Activated naive CD8-positive, alpha-beta T cell (primary cell): Measurements from ENCODE around the gene IPO13.
A peak's percentile ranks its signal among the peaks of the same experiment; 100 is the strongest.

ENCODE experiments used
- H3K27ac Mint-ChIP-seq: one replicate; pipeline ENCODE4 v1.8.0; 2021; ENCODE audit warnings: mixed read lengths
- H3K27me3 Mint-ChIP-seq: one replicate; pipeline ENCODE4 v1.8.0; 2021; ENCODE audit warnings: mixed read lengths
- H3K36me3 Mint-ChIP-seq: one replicate; pipeline ENCODE4 v1.8.0; 2021; ENCODE audit warnings: mixed read lengths
- H3K4me1 Mint-ChIP-seq: one replicate; pipeline ENCODE4 v1.8.0; 2021; ENCODE audit warnings: low read depth, mixed read lengths
- H3K4me3 Mint-ChIP-seq: one replicate; pipeline ENCODE4 v1.8.0; 2021; ENCODE audit warnings: mild to moderate bottlenecking, mixed read lengths
- H3K9me3 Mint-ChIP-seq: one replicate; pipeline ENCODE4 v1.8.0; 2021; ENCODE audit warnings: low read depth, mixed read lengths

The IPO13 gene

GRCh38 chr1:43971336-43971980 lies 24.7 kb downstream of the IPO13 start:
- Mint-ChIP-seq H3K27me3 (no peaks in the 10 kb centered on the region), H3K27ac (no peak overlapping the region), H3K4me3 (peak overlapping the region; percentile 97), H3K9me3 (no peaks in the 10 kb centered on the region), H3K4me1 (peaks cover 36% of the 10 kb centered on the region), H3K36me3 (peaks cover 22% of the 10 kb centered on the region)

GRCh38 chr1:43973981-43974442 lies 27.3 kb downstream of the IPO13 start:
- Mint-ChIP-seq H3K27ac (peak overlapping the region; percentile 97), H3K4me3 (peak overlapping the region; percentile 89), H3K36me3 (peaks cover 28% of the 10 kb centered on the region), H3K27me3 (no peaks in the 10 kb centered on the region), H3K9me3 (no peaks in the 10 kb centered on the region), H3K4me1 (peaks cover 58% of the 10 kb centered on the region)

DNA sequence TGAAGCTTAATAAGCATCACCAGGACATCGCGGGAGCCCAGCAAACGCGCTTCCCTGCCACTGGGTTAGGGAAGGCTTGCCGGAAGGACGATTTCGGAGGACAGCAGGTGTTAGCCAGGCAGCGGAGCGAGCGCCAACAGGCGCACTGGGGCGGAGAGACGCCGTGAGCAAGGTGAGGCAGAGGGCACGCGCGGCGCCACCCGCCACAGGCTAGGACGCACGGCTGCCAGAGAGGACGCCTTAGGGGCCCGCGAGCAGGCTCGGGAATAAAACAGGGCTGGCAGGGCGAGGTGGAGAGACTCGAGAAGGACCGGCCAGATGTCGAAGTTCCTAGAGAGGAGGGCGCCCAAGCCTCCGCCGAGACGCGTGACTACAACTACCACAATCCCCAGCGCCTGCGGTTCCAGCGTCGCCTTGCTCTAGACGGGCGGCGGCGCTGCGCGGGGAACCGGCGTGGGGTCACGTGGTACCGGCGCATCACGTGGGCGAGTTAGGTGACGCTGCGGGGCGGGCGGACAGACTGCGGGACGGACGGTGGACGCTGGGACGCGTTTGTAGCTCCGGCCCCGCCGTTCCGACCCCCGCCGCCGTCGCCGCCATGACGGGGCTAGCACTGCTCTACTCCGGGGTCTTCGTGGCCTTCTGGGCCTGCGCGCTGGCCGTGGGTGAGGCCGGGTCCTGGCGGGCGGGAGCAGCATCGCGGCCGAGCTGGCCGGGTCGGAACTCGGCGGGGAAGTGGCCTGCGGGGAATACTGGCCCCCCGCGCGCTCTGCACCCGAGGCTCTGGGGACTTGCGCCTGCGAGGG lies 27.9 kb downstream of the IPO13 start, which contains the start of gene ATP6V0B:
Gene ATP6V0B (plus strand): TSS at position 518 of the 806 bp plus-strand sequence. CDS start 81 bp downstream, at position 599.
- Mint-ChIP-seq H3K4me1 (peaks cover 56% of the 10 kb centered on the region), H3K9me3 (no peaks in the 10 kb centered on the region), H3K27ac (peak within 1 kb of the TSS; percentile 97), H3K27me3 (no peaks in the 10 kb centered on the region), H3K4me3 (peak within 1 kb of the TSS; percentile 89), H3K36me3 (peaks cover 28% of the 10 kb centered on the region)

- Mint-ChIP-seq H3K9me3 (no peaks in the 10 kb centered on the region), H3K4me3 (peak overlapping the region; percentile 89), H3K27me3 (no peaks in the 10 kb centered on the region), H3K4me1 (peaks cover 56% of the 10 kb centered on the region), H3K36me3 (peaks cover 26% of the 10 kb centered on the region), H3K27ac (peak overlapping the region; percentile 79)
Observed at GRCh38 chr1:43975249-43975961, 28.7 kb downstream of the IPO13 start.

DNA sequence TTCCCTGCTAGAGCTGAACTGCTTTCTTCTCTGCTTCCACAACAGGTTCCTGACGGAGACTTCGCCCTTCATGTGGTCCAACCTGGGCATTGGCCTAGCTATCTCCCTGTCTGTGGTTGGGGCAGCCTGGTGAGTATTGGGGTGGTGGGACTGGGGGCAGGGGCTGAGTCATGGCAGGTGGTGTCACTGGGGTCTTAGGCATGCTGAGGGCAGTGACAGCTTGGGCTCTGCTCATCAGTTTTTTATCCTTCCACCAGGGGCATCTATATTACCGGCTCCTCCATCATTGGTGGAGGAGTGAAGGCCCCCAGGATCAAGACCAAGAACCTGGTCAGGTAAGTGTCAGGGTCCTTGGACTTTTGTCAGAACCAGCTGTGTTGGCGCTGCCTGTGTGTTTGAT lies 29.3 kb downstream of the IPO13 start:
- H3K4me3 Mint-ChIP-seq: peak overlapping the region; percentile 89
- no peaks in the 10 kb centered on the region for H3K9me3 Mint-ChIP-seq
- peaks cover 26% of the 10 kb centered on the region for H3K36me3 Mint-ChIP-seq
- peak overlapping the region; percentile 79 for H3K27ac Mint-ChIP-seq
- no peaks in the 10 kb centered on the region for H3K27me3 Mint-ChIP-seq
- H3K4me1 Mint-ChIP-seq: peaks cover 55% of the 10 kb centered on the region

DNA sequence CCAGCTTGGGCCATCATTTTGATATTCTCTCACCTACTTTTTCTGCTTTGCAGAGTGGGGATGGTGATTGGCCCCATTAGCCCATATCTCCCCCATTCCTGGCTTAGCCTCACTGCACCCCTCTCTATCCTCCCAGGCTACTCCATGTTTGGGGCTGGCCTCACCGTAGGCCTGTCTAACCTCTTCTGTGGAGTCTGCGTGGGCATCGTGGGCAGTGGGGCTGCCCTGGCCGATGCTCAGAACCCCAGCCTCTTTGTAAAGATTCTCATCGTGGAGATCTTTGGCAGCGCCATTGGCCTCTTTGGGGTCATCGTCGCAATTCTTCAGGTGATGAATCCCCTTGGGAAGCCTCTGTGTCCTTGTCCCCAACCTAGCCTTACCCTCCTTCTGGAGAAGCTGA lies 30.1 kb downstream of the IPO13 start:
- Mint-ChIP-seq H3K4me1 (peaks cover 53% of the 10 kb centered on the region), H3K27ac (no peak overlapping the region), H3K9me3 (no peaks in the 10 kb centered on the region), H3K27me3 (no peaks in the 10 kb centered on the region), H3K36me3 (peaks cover 26% of the 10 kb centered on the region), H3K4me3 (peak overlapping the region; percentile 89)

DNA sequence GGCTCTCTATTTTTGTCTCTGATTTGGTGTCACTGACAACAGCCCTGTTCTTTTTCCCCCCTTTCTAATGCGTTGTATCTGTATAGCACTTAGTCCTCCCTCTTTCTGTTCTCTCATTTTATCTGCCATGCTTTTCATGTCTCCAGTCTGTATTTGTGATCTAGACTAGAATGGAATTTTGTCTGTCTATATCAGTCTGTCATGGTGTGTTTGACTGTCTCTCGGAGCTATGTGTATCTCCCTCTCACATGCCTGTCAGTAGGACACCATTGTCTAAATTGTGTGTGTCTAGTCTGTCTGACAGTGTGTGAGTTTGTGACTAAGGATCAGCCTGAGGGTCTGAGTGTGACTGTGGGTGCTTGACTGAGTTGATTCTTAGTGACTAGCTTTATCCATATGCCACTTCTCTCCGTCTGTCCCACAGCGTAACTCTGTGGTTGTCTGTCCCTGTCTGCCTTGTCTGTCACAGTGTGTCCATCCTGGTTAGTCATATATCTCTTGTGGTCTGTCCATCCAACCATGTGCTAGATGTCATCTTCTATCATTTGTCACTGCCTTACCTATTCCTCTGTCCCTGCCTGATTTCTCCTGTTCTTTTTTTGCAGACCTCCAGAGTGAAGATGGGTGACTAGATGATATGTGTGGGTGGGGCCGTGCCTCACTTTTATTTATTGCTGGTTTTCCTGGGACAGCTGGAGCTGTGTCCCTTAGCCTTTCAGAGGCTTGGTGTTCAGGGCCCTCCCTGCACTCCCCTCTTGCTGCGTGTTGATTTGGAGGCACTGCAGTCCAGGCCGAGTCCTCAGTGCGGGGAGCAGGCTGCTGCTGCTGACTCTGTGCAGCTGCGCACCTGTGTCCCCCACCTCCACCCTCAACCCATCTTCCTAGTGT lies 30.9 kb downstream of the IPO13 start:
- H3K4me1 Mint-ChIP-seq: peaks cover 53% of the 10 kb centered on the region
- H3K27me3 Mint-ChIP-seq: no peaks in the 10 kb centered on the region
- no peaks in the 10 kb centered on the region for H3K9me3 Mint-ChIP-seq
- no peak overlapping the region for H3K27ac Mint-ChIP-seq
- peak overlapping the region; percentile 89 for H3K4me3 Mint-ChIP-seq
- H3K36me3 Mint-ChIP-seq: peaks cover 29% of the 10 kb centered on the region

GRCh38 chr1:43978264-43978550 lies 31.5 kb downstream of the IPO13 start:
- Mint-ChIP-seq H3K9me3 (no peaks in the 10 kb centered on the region), H3K27me3 (no peaks in the 10 kb centered on the region), H3K4me3 (peak overlapping the region; percentile 89), H3K27ac (no peak overlapping the region), H3K4me1 (peaks cover 50% of the 10 kb centered on the region), H3K36me3 (peaks cover 25% of the 10 kb centered on the region)

GRCh38 chr1:43978551-43979260 lies 32.0 kb downstream of the IPO13 start, which contains the start of gene B4GALT2:
Gene B4GALT2 (plus strand): TSS chr1:43979210. CDS start chr1:43981161, 1,951 bp downstream.
- Mint-ChIP-seq H3K36me3 (peaks cover 20% of the 10 kb centered on the region), H3K4me1 (peaks cover 46% of the 10 kb centered on the region), H3K27ac (peak within 1 kb of the TSS; percentile 80), H3K9me3 (no peaks in the 10 kb centered on the region), H3K4me3 (peak within 1 kb of the TSS; percentile 93), H3K27me3 (no peaks in the 10 kb centered on the region)

DNA sequence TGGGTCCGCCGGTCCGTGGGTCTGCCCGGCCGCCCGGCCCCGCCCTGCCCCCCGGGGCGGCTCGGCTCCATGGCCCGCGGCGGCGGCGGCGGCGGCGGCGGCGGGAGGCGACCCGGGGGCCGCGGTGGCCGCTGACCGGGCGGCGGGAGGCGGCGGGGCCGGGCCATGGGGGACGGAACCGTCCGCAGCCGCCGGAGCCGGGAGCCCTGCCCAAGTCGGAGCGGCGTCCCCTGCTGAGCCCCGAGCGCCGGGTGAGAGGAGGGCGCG lies 32.4 kb downstream of the IPO13 start:
- H3K4me1 Mint-ChIP-seq: peaks cover 41% of the 10 kb centered on the region
- no peaks in the 10 kb centered on the region for H3K27me3 Mint-ChIP-seq
- H3K4me3 Mint-ChIP-seq: no peak overlapping the region
- H3K9me3 Mint-ChIP-seq: no peaks in the 10 kb centered on the region
- peaks cover 16% of the 10 kb centered on the region for H3K36me3 Mint-ChIP-seq
- no peak overlapping the region for H3K27ac Mint-ChIP-seq

DNA sequence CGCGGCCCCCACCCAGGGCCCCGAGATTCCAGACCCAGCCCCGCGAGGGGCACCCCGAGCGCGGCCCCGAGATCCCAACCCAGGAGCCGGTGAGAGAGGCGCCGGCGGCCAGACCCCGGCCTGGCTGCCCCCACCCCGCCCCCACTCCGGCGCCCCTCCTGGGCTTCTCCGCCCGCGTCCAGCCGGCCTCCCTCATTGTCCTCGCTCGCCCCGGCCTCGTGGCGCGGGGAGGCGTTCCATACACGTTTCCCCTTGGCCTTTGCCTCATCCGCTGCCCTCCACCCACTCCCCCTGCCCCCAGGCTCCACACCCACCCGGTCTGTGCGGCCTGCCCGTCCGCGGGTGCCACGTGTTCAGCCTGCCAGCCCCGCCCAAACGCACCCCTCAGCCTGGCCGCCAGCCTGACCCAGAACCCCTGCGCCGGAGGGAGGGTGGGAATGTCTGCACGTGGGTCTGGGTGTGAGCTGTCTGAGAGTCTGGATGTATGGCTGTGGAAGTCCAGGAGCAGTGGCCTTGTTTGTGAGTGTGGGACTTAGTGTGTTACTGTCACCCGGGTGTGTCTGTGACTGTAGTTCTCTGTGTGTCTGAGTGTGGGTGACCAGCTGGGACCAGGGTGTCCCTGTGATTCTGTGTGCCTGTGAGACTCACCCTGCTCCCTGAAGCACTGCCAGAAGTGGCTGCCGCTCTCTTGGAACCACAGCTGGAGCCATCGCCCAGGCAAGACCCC lies 32.9 kb downstream of the IPO13 start:
- peak overlapping the region; percentile 80 for H3K27ac Mint-ChIP-seq

DNA sequence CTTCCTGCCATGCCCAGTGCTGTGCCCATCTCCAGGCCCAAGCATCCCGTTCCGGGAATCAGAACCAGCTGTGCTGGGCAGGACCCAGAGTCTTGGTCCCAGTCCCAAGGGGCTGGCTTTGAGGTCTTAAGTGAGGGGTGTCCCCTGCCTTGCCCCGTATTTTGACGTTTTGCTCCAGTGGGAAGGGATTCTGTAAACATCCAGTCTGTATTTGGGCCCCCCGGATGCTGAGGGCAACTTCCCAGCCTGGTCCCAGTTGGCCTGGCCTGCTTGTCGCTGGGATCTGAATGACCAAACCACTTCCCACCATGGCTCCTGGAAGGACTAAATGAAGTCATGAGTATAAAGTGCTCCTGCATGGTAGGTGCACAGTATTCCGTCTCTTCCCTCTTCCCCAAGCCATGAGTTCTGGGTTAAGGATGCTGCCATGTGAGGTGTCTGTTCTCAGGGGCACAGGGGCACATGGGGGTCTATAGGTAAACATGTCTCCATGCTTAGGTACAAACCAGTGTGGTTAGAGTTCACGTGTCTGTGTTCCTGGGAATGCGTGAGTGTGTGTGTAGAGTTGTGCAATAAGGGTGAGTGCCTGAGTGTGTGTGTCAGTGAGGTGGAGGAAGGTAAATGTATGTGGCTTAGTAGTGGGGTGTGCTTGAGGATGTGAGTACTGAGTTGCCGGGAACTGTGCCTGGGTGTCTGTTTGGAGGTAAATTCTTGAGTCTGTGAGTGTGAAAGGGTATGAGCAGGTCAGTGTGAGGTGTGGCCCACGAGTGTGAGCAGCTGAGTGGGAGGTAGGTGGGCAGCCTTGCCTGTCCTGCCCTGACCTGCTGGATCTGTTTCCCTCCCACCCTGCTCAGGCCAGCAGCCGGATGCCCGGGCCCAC lies 33.7 kb downstream of the IPO13 start:
- Mint-ChIP-seq H3K27ac (peak overlapping the region; percentile 80), H3K4me3 (peak overlapping the region; percentile 93), H3K27me3 (no peaks in the 10 kb centered on the region), H3K36me3 (peaks cover 16% of the 10 kb centered on the region), H3K4me1 (peaks cover 38% of the 10 kb centered on the region), H3K9me3 (no peaks in the 10 kb centered on the region)

More for the DNA sequence above, 32.9 kb downstream of the IPO13 start:
- H3K4me3 Mint-ChIP-seq: peak overlapping the region; percentile 93
- H3K4me1 Mint-ChIP-seq: peaks cover 38% of the 10 kb centered on the region
- no peaks in the 10 kb centered on the region for H3K9me3 Mint-ChIP-seq
- peaks cover 16% of the 10 kb centered on the region for H3K36me3 Mint-ChIP-seq
- H3K27me3 Mint-ChIP-seq: no peaks in the 10 kb centered on the region

- Mint-ChIP-seq H3K27me3 (no peaks in the 10 kb centered on the region), H3K36me3 (peaks cover 16% of the 10 kb centered on the region)
Observed at GRCh38 chr1:43981135-43981491, 34.4 kb downstream of the IPO13 start.

More at GRCh38 chr1:43981135-43981491, 34.4 kb downstream of the IPO13 start:
- H3K4me1 Mint-ChIP-seq: peaks cover 34% of the 10 kb centered on the region
- no peak overlapping the region for H3K27ac Mint-ChIP-seq
- H3K9me3 Mint-ChIP-seq: no peaks in the 10 kb centered on the region
- H3K4me3 Mint-ChIP-seq: no peak overlapping the region
